Measurements from ENCODE around the gene SMIM38. TPM values are rescaled to one million over a fixed set of nuclear protein-coding genes. Genes with fewer than 3 reads are reported as not detected.

SMIM38 gene
- total and polyA plus RNA-seq, 2 of the 4 experiments (the other 2 are of a cell fraction): under 0.01 to 0.05 TPM

- no peak overlapping the region for H3K9ac ChIP-seq (ENCODE audit: low read depth, low read length)
- ATAC-seq (ENCODE audit: low read depth) (no peak), DNase-seq (no peak)
- in situ Hi-C loops (cut with MboI; ENCODE audit: low sequenced_read_pairs): loop anchor here (25.0 kb wide), 1 partner anchor 1072 kb away; no protein-coding TSS in a partner anchor
- ChIA-PET CTCF (interaction anchor here (2.1 kb wide), 1 partner anchor 13 kb away, joined by 5 read pairs; no protein-coding TSS in a partner anchor), POLR2A (ENCODE audit: unreplicated experiment) (interaction anchor here (0.7 kb wide), 1 partner anchor 38 kb away, joined by 12 read pairs; no protein-coding TSS in a partner anchor)
- H2AFZ ChIP-seq (replicated peaks; ENCODE audit: low read length, poor library complexity): no peak overlapping the region
- H2BK20ac ChIP-seq (ENCODE audit: low read depth, low read length): no peak overlapping the region
- H4K91ac ChIP-seq (ENCODE audit: insufficient read depth, low read depth, low read length): no peak overlapping the region
- no peak overlapping the region for H2AK9ac ChIP-seq (replicated peaks; ENCODE audit: low read depth, low read length, poor library complexity)
- no peaks in the 10 kb centered on the region for H3K9me1 ChIP-seq (ENCODE audit: insufficient read depth, low read length)
- no peak overlapping the region for H3K18ac ChIP-seq (ENCODE audit: low read depth, low read length)
- H3K36me3 ChIP-seq (ENCODE audit: control insufficient read depth, insufficient read depth, low read length): no peaks in the 10 kb centered on the region
- H3K56ac ChIP-seq (ENCODE audit: extremely low read depth, insufficient read depth, low read length): no peak overlapping the region
- BruUV-seq (replicated peaks): no TSS peak
- H2BK5ac ChIP-seq (ENCODE audit: low read depth, low read length, poor library complexity, severe bottlenecking): no peak overlapping the region
- peaks cover 7% of the 10 kb centered on the region for H3K9me3 ChIP-seq (ENCODE audit: control insufficient read depth, insufficient read depth, low read length)
- intact Hi-C loops (cut with micrococcal nuclease): no loop called here
- no peak overlapping the region for H3K4me2 ChIP-seq (ENCODE audit: low read depth, low read length)
- H3K79me1 ChIP-seq (ENCODE audit: low read depth in 1 of 2, low read length in 2 of 2): no peaks in the 10 kb centered on the region
- peaks cover 12% of the 10 kb centered on the region; the same call in 1 of the 2 replicates for H3K27me3 ChIP-seq (ENCODE audit: control insufficient read depth, insufficient read depth, low read length)
- no peak overlapping the region for H2AK5ac ChIP-seq (ENCODE audit: low read depth, low read length)
- no peak overlapping the region for H2BK15ac ChIP-seq (ENCODE audit: low read depth, low read length)
- no peak overlapping the region for H4K8ac ChIP-seq (ENCODE audit: low read depth in 2 of 2, low read length in 2 of 2)
- H2BK120ac ChIP-seq (ENCODE audit: low read depth, low read length): no peak overlapping the region
- no peak overlapping the region for H3K4ac ChIP-seq (ENCODE audit: low read depth, low read length)
- no peak overlapping the region for H3K14ac ChIP-seq (replicated peaks; ENCODE audit: low read depth, low read length)
- dilution Hi-C loops (cut with HindIII; ENCODE audit: low sequenced_read_pairs, unreplicated experiment): no loop called here
- H3K4me3 ChIP-seq (ENCODE audit: insufficient read depth, low read depth, low read length): no peak overlapping the region
- WGBS, 2 experiments (ENCODE audit: extremely low coverage in 2 of 2, insufficient read length in 1 of 2): 89% methylated on average over 3 of the region's 21 CpGs; no CpG with 5 or more reads in 1 of the 2 experiments
- no peak overlapping the region for H3K27ac ChIP-seq (ENCODE audit: insufficient read depth, low read length)
- TF ChIP-seq MAZ (IDR thresholded peaks at IDR 0.05; ENCODE audit: borderline replicate concordance, low read depth, low read length) (no peak), MXI1 (IDR thresholded peaks at IDR 0.05; ENCODE audit: borderline replicate concordance, low read depth, low read length) (no peak)
- H3K23ac ChIP-seq (ENCODE audit: low read depth, low read length): no peak overlapping the region
- H4K5ac ChIP-seq (ENCODE audit: low read depth, low read length): no peak overlapping the region
- peaks cover 4% of the 10 kb centered on the region; the same call in 1 of the 2 replicates for H3K4me1 ChIP-seq (ENCODE audit: control insufficient read depth, insufficient read depth, low read length)
- no peaks in the 10 kb centered on the region for H4K20me1 ChIP-seq (ENCODE audit: insufficient read depth, low read length)
Measured at GRCh38 chr11:69114811-69115523, 40.8 kb upstream of the SMIM38 start.

Data from IMR-90 (cell line).